ENCODE measurements around the gene ANTXRL.
A peak's percentile ranks its signal among the peaks of the same experiment; 100 is the strongest.
"Not testable (repeated sequence)": the region's sequence is repeated elsewhere in the genome, so short reads cannot be mapped to it uniquely, and the experiment has no call there.

ANTXRL gene

GRCh38 chr10:46266306-46266985 lies 20.4 kb upstream of the ANTXRL start:
- in situ Hi-C loops (cut with MboI; ENCODE audit: low sequenced_read_pairs, unreplicated experiment) = no loop called here
- DNase-seq (ENCODE audit: low spot score) = no peak
- TF ChIP-seq CTCF (IDR thresholded peaks at IDR 0.05; ENCODE audit: borderline replicate concordance, control extremely low read depth, extremely low read depth, insufficient read depth, missing control alignments) = no peak

- no peak for DNase-seq (ENCODE audit: low spot score)
- in situ Hi-C loops (cut with MboI; ENCODE audit: low sequenced_read_pairs, unreplicated experiment) = no loop called here
- no peak for TF ChIP-seq CTCF (IDR thresholded peaks at IDR 0.05; ENCODE audit: borderline replicate concordance, control extremely low read depth, extremely low read depth, insufficient read depth, missing control alignments)
These were observed 19.4 kb upstream of the ANTXRL start for GRCh38 chr10:46267132-46267985.

DNA sequence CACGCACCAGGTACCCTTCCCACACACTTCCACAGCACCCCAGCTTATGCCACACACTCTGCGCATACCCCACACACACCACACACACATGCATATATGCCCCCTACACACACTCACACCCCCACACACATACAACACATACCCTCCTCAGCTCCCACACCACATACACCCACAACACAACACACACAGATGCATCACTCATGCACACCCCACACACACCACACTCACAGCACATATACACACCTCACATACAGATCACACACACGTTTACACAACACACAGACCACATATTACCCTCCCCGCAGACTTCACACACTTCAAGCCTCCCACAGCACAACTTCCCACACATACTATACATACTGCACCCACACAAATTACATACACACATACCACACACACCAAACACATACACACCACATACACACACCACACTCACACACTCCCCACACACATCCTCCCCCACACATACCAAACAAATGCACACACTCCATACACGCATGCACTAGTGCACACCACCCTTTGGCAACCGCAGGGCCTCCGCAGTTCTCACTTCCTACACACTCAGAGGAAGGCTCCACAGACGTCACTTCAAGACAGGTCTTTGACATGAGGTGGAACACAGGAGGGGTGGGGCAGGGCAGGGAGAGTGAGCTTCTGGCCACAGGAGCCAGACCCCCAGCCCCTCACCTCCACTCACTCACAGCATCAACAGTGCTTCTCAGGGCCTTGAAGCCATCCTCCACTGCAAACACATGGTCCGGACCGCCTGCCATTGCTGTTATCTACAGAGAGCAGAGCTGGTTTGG lies 18.5 kb upstream of the ANTXRL start:
- peak; percentile 64 for DNase-seq (ENCODE audit: low spot score)
- in situ Hi-C loops (cut with MboI; ENCODE audit: low sequenced_read_pairs, unreplicated experiment) = no loop called here
- no peak for TF ChIP-seq CTCF (IDR thresholded peaks at IDR 0.05; ENCODE audit: borderline replicate concordance, control extremely low read depth, extremely low read depth, insufficient read depth, missing control alignments)

DNA sequence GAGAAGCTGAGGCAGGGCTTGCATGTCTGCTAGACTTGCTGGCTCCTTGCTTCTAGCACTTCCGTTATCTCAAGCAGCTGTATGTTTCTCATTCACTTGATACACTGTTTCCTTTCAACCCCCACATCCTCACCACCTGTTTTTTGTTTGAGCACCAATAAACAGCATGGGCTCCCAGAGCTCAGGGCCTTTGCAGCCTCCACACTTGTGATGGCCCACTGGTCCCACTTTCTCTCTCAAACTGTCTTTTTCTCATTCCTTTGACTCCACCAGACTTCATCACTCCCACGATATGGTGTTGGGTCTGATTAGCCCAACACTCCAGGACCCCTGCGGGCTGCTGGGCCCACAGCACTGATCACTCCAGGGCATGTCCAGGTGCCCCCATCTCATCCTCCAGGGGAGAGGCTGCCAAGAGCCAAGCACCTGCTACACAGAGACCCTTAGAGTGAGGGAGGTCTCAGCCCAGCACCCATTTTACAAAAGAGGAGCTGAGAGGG lies 17.2 kb upstream of the ANTXRL start:
- in situ Hi-C loops (cut with MboI; ENCODE audit: low sequenced_read_pairs, unreplicated experiment); DNase-seq (ENCODE audit: low spot score): not testable (repeated sequence)

- no peak for TF ChIP-seq CTCF (IDR thresholded peaks at IDR 0.05; ENCODE audit: borderline replicate concordance, control extremely low read depth, extremely low read depth, insufficient read depth, missing control alignments)
- in situ Hi-C loops (cut with MboI; ENCODE audit: low sequenced_read_pairs, unreplicated experiment) = no loop called here
- no peak for DNase-seq (ENCODE audit: low spot score)
These were observed 16.5 kb upstream of the ANTXRL start for GRCh38 chr10:46270086-46270811.

- in situ Hi-C loops (cut with MboI; ENCODE audit: low sequenced_read_pairs, unreplicated experiment); DNase-seq (ENCODE audit: low spot score): not testable (repeated sequence)
These were observed 15.8 kb upstream of the ANTXRL start for GRCh38 chr10:46270963-46271530.

DNA sequence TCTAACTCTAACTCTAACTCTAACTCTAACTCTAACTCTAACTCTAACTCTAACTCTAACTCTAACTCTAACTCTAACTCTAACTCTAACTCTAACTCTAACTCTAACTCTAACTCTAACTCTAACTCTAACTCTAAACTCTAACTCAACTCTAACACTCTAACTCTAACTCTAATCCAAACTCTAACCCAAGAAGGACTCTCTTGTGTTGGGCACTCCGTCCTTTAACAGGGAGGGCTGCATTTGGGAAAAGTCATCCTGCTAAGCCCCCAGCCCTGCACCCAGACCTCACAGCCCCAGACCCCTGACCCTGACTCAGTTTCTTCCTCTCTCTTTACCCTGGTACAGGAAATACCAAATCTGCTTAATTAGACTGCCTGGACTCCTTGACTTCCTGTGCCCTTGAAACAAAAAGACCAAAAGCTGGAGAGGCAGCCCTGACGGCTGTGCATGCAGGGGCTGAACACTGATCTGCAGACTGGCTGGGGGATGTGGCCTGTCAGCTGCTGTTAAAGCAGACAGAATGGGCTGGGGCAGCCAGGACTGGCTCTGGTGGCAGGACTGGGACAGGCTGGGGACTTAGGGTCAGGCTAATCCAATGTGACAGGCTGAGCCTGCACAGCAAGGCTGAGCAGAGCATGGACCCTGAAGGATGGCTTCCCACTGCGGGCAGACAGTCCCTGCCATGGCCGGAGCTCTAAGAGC lies 14.8 kb upstream of the ANTXRL start:
- DNase-seq (ENCODE audit: low spot score); in situ Hi-C loops (cut with MboI; ENCODE audit: low sequenced_read_pairs, unreplicated experiment): not testable (repeated sequence)

Data from GM13976 (cell line).